Fibroblast of gingiva (primary cell): ENCODE data around the gene C1QTNF8.

ENCODE experiments used
- DNase-seq: peaks from one replicate; pipeline ENCODE4 v3.0.0-alpha.2; 2011; ENCODE audit warnings: low read depth

The C1QTNF8 gene

GRCh38 chr16:1127101-1127500 is 31.1 kb upstream of the C1QTNF8 start:
- DNase-seq: no peak

DNA sequence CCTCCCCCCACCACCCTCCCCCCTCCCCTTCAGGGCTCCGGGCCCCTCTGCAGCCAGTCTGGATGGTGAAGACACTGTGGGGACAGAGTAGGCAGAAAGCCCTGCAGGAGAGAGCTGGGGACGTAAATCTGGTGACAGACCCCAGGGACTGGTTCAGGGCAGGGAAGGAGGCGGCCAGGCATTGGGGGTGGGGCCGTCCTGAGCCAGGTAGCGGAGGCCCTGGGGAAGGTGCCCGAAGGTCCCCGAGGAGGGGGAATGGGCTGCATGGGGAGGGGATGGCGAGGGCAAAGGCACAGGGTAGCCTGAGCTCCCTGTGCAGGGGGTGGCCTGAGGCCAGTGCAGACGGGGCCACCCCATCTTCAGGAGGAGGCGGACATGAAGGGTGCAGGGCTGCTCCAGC is 30.5 kb upstream of the C1QTNF8 start:
- DNase-seq: no peak

DNA sequence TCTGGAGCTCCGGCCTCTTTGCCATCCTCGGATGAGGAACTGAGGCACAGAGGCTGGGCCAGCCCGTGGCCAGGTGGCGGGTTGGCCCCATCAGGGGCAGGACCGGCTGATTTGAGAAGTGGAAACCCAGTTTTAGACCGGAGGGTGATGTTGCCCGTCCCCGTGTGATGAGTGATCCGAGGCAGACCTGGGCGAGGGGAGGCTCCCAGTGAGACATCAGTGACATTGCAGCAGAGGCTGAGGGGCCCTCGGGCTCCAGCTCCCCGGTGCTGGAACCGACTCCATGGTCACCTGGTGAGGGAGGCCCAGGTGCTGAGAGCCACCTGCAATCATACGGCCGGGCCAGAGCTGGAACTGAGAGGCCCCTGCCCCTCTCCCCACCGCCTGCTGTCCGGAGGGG is 30.0 kb upstream of the C1QTNF8 start:
- no peak for DNase-seq

GRCh38 chr16:1125471-1125870 is 29.4 kb upstream of the C1QTNF8 start:
- no peak for DNase-seq

- DNase-seq: no peak
Measured at GRCh38 chr16:1124795-1125194, 28.8 kb upstream of the C1QTNF8 start.

GRCh38 chr16:1124291-1124690 is 28.2 kb upstream of the C1QTNF8 start:
- DNase-seq: no peak

DNA sequence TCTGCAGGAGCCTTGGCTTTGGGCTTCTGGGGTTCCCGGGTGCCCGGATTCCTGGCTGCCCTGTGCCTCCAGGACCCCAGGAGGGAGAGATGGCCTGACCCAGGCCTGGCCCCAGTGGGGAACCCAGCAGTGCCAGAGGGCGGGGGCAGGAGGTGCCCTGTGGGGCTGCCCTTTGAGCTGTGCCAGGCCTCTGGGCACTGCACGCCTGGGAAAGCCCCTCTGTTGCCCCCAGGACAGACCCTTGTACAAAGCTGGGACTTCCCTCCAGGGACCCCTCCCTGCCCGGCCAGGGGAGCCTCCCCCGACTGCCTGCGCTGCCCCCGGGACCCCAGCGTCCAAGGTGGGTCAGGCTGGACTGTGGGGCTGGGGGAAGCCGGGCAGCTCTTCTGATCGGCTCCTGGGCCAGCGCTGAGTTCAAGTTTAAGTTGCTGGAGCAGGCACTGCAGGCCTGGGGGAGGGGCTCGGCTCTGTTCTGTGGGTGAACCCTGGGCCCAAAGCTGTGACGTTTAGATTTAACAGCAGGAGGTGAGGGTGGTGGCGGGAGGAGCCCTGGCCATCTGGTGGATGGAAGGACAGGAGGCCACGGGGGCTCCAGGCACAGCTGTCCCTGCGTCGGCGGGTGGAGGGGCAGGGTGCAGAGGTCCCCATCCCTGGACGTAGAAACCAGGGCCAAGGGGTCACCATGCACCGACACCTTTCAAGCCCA is 27.6 kb upstream of the C1QTNF8 start:
- no peak for DNase-seq

DNA sequence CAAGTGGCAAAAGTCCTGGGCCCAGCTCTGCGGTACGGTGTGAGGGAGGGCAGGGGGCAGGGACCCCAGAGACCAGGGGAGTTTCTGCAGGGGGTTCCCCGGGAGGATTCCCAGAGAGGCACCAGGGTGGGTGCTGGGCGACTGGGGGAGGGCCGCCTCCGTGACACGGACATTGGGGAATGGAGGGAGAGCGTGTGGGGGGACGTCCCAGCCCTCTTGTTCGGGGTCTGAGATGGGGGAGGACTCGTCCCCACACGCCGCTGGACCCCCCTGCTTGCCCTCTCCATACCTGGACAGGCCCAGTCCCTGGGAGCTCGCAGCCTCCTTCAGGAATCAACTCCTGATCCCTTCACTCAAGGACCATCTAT is 26.3 kb upstream of the C1QTNF8 start:
- no peak for DNase-seq

DNA sequence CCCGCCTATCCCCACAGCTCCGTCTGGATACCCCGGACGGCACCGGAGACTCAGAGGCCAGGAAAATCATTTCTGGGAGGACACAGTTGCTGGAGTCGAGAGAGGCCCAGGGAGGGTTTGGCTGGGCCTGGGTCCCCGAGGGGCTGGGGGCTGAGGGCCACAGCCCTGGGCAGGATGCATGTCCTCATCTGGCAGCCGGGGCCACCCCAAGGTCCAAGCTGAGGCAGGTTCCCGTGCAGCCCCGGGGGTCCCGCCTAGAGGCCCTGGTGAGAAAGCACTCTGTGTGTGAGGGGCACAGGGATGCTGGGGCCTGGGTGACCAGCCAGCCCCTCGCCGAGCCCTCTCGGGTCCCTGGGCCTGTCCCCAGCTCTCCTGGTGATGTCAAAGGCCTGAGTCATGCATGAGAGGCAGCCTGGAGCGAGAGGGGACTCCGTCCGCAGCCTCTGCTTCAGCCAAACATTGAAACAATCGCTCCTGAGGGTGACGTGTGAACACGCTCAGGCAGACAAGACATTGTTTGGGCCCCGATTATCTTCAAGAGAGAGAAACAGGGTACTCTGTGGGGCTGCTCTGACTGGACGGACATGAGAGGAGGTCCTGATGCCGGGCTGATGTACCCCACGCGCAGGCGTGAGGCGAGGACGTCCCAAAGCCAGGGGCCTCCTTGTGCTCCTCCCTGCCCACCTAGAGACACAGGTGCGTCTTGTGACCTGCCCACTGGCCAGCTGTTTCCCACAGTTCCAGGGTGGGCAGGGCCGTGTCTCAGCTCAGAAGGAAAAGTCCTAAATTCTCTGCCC is 25.8 kb upstream of the C1QTNF8 start:
- no peak for DNase-seq

GRCh38 chr16:1121009-1121408 is 25.0 kb upstream of the C1QTNF8 start:
- DNase-seq: no peak

DNA sequence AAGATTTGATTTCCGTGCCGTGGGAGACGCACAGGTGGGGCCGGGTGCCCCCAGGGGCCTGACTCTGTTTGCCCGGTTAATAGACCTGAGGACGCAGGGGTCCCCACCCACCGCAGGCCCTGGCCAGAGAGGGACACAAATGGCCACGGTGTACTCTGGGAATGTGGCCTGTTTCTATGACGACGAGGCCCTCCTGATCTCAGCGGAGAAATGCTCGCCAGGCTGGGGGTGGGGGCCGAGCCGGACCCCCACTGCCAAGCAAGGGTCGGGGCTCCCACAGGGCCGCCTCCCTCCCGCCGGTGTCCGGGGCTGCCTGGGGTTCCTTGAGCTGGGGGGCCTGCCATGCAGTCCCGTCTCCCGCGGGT is 24.5 kb upstream of the C1QTNF8 start:
- no peak for DNase-seq

GRCh38 chr16:1119766-1120576 is 23.9 kb upstream of the C1QTNF8 start:
- DNase-seq: no peak

DNA sequence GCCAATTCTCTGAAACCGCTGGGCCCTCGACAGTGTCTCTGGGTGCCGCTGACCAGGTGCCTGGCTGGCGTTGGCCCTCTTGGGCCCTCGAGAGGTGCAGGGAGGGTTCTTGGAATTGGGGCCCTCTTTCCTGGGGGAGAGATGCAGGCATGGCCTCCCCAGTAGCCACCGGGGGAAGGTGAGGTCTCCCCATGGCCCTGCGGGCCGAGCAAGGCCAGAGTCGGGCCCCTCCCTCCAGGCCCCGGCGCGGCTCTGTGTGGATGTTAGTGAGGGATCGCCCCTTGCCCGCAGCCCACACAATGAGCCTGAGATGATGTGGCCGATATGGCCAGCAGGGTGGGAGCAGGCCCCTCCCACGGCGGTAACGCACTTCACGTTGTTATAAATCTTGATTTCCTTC is 23.1 kb upstream of the C1QTNF8 start:
- DNase-seq: no peak

- DNase-seq: no peak
Measured at GRCh38 chr16:1117926-1118325, 21.9 kb upstream of the C1QTNF8 start.

DNA sequence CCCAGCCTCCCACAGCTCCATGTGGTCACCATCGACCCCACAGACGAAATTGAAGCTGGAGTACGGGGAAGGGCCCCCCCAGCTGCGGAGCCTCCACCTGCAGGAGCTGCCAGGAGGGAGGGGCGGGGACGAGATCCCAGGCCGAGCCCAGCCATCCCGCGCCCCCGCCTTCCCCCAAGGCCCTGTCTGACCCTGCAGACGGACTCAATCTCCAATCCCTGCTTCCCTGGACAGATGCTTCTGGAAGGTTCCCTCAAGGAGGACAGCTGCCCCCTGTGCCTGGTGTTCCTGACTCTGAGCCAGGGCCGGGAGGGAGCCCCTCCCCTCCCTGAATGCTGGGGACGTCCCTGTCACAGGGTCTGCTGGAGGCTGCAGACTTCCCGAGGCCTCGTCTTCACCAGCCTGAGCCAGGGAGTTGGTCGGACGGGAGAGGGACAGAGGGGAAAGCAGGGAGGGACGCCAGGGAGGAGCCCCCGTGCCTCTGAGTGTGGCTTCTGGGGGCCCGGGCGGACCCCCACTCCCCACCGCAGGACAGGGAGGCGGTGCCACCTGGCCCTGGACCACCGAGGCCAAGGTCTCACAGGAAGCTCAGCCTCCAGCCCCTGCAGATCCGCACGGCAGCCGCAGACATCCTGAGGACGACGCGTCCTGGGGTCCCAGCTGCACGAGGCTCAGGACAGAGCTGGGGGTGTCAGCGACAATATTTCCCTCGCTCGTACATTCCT is 21.3 kb upstream of the C1QTNF8 start:
- no peak for DNase-seq

DNA sequence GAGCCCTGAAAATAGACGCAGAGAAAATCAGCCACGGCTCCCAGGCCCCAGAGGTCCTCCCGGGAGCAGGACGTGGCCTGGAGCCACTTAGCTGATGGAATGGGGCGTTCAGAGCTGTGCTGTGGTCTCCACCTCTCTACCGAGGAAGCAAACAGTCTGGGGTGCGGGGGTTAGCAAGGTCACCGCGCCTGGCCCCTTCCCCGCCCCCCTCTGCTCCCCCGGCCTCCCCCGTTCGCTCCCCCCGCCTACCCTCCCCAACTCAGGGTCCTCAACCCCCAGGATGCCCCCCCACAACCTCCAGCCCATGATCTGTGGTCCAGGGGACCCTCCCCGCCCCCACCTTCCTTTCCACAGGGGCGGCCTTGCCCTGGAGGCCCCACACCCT is 20.6 kb upstream of the C1QTNF8 start:
- no peak for DNase-seq

DNA sequence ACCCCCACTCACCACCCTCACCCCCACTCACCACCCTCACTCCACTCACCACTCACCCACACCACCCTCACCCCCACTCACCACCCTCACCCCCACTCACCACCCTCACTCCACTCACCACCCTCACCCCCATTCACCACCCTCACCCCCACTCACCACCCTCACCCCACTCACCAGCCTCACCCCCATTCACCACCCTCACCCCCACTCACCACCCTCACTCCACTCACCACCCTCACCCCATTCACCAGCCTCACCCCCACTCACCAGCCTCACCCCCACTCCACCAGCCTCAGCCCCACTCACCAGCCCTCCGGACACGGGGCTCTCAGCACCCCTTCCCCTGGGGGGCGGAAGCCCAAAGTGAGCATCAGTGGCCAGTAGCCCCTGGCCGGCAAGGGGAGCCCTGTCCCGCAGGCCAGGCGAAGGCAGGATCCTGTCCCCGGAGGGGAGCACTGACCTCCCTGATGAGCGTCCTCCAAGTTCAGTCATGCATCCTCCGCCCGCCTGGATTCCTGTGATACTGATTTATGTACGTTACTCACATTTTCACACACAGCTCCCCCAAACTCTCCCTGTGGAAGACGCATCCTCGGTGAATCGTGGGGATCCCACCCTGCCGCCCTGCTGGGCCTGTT is 18.0 kb upstream of the C1QTNF8 start:
- DNase-seq: no peak

DNA sequence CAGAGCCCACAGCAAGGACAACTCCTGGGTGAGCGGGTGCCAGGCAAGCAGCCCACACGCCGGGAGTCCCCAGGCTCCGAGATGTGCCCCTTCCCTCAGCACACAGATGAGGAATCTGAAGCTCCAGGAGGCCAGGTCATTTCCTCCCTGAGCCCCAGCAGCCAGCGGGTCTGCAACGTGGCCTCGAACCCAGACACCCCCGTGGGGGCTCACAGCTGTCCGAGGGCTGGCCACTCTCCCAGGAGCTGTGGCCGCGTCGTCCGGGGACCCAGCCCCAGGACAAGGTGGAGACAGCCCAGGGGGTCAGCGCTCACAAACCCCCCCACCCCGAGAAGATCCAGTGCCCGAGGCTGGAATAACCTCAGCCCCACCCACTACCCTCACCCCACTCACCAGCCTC is 17.4 kb upstream of the C1QTNF8 start:
- no peak for DNase-seq

DNA sequence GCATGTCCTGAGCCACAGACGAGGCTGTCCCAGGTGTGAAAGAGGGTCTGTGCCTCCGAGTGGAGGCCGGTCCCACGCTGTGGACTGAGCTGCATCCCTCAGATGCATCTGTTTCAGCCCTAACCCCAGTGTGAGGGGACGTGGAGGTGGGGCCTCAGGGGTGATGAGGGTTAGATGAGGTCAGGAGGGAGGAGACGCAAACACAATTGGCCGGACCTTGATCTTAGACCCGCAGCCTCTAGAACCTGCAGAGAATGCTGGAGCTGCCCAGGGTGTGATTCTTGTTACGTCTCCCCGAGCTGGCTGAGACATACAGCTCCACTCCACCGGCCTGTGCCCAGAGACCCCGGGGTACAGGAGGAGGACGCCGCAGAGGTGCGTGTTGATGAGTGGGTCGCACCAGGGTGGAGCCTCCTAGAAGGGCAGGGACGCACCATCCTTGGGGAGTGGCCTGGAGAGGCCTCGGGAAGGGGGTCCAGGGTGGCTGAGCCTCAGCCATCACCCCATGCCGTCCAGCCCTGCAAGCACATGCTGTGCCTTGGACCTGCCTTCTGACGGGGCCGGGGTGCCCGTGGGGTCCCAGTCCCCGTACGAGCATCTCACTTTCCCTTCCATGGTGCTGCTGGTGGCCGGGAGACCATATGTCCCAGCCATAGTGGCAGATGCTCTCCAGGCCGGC is 16.6 kb upstream of the C1QTNF8 start:
- no peak for DNase-seq

GRCh38 chr16:1109648-1110047 is 13.6 kb upstream of the C1QTNF8 start:
- DNase-seq: no peak
